Parathyroid adenoma (tissue), 2 donors: ENCODE results near the gene GNG12.

Experiments used
- H2AFZ ChIP-seq: fragments of 300-600 bp; sonication (generic); one replicate; pipeline ENCODE4 v1.7.0; 2017; ENCODE audit warnings: antibody characterized with exemption, mild to moderate bottlenecking
- H3K27ac ChIP-seq: fragments of 300-600 bp; sonication (generic); one replicate; pipeline ENCODE4 v1.7.0; 2017
- H3K27me3 ChIP-seq: fragments of 300-600 bp; sonication (generic); one replicate; pipeline ENCODE4 v1.7.0; 2017; ENCODE audit warnings: low read length; ENCODE audit not compliant: control insufficient read depth, insufficient read depth
- H3K36me3 ChIP-seq: fragments of 300-600 bp; sonication (generic); one replicate; pipeline ENCODE4 v1.7.0; 2017; ENCODE audit warnings: low read length; ENCODE audit not compliant: control insufficient read depth, insufficient read depth
- H3K4me1 ChIP-seq: fragments of 300-600 bp; sonication (generic); one replicate; pipeline ENCODE4 v1.7.0; 2017; ENCODE audit warnings: control low read depth
- H3K4me2 ChIP-seq: fragments of 300-600 bp; sonication (generic); one replicate; pipeline ENCODE4 v1.7.0; 2017; ENCODE audit warnings: low read length
- H3K4me3 ChIP-seq: fragments of 300-600 bp; sonication (generic); one replicate; pipeline ENCODE4 v1.7.0; 2017; ENCODE audit warnings: low read depth, low read length
- H3K79me2 ChIP-seq: fragments of 300-600 bp; sonication (generic); one replicate; pipeline ENCODE4 v1.7.0; 2017; ENCODE audit warnings: control low read depth
- H3K9ac ChIP-seq: fragments of 300-600 bp; sonication (generic); one replicate; pipeline ENCODE4 v1.7.0; 2017; ENCODE audit warnings: mild to moderate bottlenecking
- H3K9me3 ChIP-seq: fragments of 300-600 bp; sonication (generic); one replicate; pipeline ENCODE4 v1.7.0; 2017; ENCODE audit warnings: low read length; ENCODE audit not compliant: control insufficient read depth
- CTCF ChIP-seq: fragments of 300-600 bp; sonication (generic); IDR thresholded peaks from one replicate; pipeline ENCODE4 v1.7.0; 2017; ENCODE audit warnings: antibody characterized with exemption, mild to moderate bottlenecking
- donor health status: primary hyperparathyroidism.

The GNG12 gene

DNA sequence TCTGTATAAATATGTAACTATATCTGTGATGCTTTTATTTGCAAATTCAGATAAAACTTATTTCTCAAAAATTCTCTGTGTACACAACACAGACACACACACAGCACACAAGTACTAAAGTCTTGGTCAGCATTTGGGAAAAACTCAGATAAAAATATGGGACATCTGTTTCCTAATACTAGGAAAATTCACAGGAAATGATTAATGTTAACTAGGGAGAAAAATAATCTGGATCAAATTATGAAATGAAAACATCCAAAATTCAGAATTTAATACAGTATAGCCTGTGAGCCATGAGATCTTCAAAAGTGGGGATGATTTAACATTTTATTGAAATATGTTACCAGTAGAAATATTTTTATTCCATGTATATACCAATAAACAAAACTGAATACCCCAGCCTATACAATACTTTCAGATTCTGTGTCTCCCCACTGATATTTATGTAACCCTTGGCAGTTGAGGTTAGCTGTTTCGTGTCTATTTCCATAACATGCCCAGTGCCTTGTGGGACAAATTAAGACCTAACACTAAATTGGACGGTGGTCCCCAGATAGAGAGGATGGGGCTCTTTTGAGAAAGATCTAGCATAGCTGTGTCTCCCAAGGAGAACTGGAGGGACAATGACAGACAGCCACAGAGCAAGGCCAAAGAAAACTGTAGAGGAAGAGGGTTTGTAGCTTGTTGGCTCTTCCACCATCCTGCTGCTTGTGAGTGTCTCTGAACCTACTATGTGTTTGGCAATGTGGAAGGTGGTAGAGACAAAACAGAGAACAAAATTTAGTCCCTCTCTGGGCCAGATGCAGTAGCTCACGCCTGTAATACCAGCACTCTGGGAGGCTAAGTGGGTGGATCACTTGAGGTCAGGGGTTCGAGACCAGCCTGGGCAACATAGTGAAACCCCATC is 47.2 kb downstream of the GNG12 start:
- no peak for TF ChIP-seq CTCF
- Histone ChIP-seq H3K36me3 (no peaks in the 10 kb centered on the region), H3K9me3 (no peaks in the 10 kb centered on the region), H3K4me1 (peaks cover 4% of the 10 kb centered on the region), H3K27me3 (no peaks in the 10 kb centered on the region), H2AFZ (no peak overlapping the region), H3K79me2 (peaks cover 24% of the 10 kb centered on the region), H3K4me3 (no peak overlapping the region), H3K9ac (no peak overlapping the region), H3K4me2 (no peak overlapping the region), H3K27ac (no peak overlapping the region)

DNA sequence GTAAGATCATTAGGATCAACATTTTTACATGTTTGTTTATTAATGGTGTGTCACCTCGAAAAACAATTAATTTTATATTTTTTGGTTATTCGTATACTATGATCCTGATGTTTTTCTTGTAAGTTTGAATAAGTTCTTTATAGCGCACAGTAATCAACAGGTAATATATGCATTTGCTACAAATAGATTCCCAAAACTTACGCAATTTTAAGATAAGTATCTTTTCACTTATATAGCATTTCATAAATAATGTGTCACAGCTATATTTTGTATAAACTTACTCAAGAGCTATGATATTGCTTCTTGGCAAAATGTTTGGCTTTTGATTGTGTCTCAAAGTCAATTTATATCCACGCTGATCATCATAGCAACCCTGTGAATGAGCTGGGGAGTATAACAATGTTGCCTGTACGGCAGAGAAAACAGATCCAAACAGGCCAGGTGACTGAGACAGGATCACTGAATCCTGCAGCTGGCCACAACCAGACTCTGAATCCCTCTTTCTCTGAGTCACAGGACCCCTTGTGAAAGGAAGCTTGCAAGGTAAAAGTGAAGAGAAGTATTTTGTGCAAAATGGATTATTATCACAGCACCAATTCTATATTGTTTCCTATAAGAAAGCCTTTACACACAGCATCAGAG is 48.6 kb downstream of the GNG12 start:
- no peak for TF ChIP-seq CTCF
- peaks cover 3% of the 10 kb centered on the region for H3K4me1 ChIP-seq
- H3K9ac ChIP-seq, result no peak overlapping the region
- H3K36me3 ChIP-seq, result no peaks in the 10 kb centered on the region
- H3K4me2 ChIP-seq, result no peak overlapping the region
- H2AFZ ChIP-seq, result no peak overlapping the region
- H3K27ac ChIP-seq, result no peak overlapping the region
- H3K27me3 ChIP-seq, result no peaks in the 10 kb centered on the region
- H3K4me3 ChIP-seq, result no peak overlapping the region
- H3K9me3 ChIP-seq, result no peaks in the 10 kb centered on the region
- peaks cover 19% of the 10 kb centered on the region for H3K79me2 ChIP-seq

DNA sequence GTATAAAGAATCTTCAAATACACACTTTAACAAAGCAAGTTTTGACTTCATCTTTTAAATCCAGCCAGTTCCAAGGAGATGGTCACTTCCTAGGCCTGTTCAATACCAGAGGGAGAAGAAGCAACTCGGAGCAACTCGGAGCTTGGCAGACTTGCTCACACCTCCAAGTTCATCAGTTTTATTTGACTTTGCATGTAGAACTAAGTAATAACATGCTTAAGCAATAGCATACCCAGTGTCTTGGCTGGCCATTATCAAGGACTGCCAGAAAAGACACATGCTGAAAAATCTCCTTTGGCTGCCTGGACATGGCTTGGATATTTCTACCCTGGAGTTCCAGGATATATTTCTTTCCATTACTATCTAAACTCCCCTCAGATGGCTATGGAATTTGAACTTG is 52.6 kb downstream of the GNG12 start:
- no peaks in the 10 kb centered on the region for H3K4me1 ChIP-seq
- no peak overlapping the region for H3K27ac ChIP-seq
- H3K4me3 ChIP-seq, result no peak overlapping the region

DNA sequence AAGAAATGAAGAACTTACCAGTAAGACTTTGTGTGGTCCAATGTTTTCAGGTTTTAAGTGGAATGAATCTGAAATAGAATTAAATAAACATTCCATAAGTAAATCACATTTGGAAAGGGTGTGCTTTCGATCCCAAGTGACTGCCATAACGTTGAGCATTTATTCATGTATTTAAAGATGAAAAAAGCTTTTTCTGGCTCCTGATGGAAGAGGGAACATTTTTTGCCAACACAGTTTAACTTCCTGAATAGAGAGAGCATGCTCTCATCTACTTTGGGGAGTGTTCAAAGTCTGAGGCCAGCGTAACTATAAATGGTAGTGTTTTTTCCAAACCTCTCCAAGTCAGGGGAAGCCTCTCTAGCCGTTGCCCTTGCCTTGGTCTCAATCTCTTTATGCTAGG is 55.8 kb downstream of the GNG12 start:
- TF ChIP-seq CTCF, result no peak
- Histone ChIP-seq H2AFZ (no peak overlapping the region), H3K27ac (no peak overlapping the region)

More for the DNA sequence above, 52.6 kb downstream of the GNG12 start:
- H3K4me2 ChIP-seq, result no peak overlapping the region
- H2AFZ ChIP-seq, result no peak overlapping the region
- no peak overlapping the region for H3K9ac ChIP-seq
- no peaks in the 10 kb centered on the region for H3K9me3 ChIP-seq
- no peaks in the 10 kb centered on the region for H3K27me3 ChIP-seq
- H3K36me3 ChIP-seq, result no peaks in the 10 kb centered on the region
- peaks cover 11% of the 10 kb centered on the region for H3K79me2 ChIP-seq
- TF ChIP-seq CTCF, result no peak

More for the DNA sequence above, 55.8 kb downstream of the GNG12 start:
- no peaks in the 10 kb centered on the region for H3K9me3 ChIP-seq
- H3K27me3 ChIP-seq, result no peaks in the 10 kb centered on the region
- no peak overlapping the region for H3K4me3 ChIP-seq
- no peak overlapping the region for H3K9ac ChIP-seq
- H3K79me2 ChIP-seq, result peaks cover 16% of the 10 kb centered on the region
- no peaks in the 10 kb centered on the region for H3K36me3 ChIP-seq
- H3K4me1 ChIP-seq, result no peaks in the 10 kb centered on the region
- H3K4me2 ChIP-seq, result no peak overlapping the region
